ENCODE data around the gene DACT2. TPM values are rescaled to one million over a fixed set of nuclear protein-coding genes. Genes with fewer than 3 reads are reported as not detected.

Gene DACT2
- total and polyA plus RNA-seq, 12 donors, result 0.09 to 1.5 (median 0.65) TPM

- intact Hi-C loops (cut with DNase I), result no loop called here
- H3K4me1 ChIP-seq, result no peaks in the 10 kb centered on the region
- TF ChIP-seq CTCF (IDR thresholded peaks at IDR 0.05), result no peak
- H3K36me3 ChIP-seq, result no peaks in the 10 kb centered on the region
- no peaks in the 10 kb centered on the region for H3K9me3 ChIP-seq
- H3K27ac ChIP-seq, result no peak overlapping the region
- no peak overlapping the region for H3K4me3 ChIP-seq
- no peak for DNase-seq
- ATAC-seq, result peak in 4 of 8 donors; percentile 48 to 67 (median 62)
- WGBS, 2 donors, result 58 to 65% methylated on average over 5 of the region's 5 CpGs
- peaks cover 0 to 41% (median 8%) of the 10 kb centered on the region in 7 donors for H3K27me3 ChIP-seq
Observed at GRCh38 chr6:168302534-168302933, 17.0 kb downstream of the DACT2 start.

- no peak for DNase-seq
- intact Hi-C loops (cut with DNase I), result no loop called here
- Histone ChIP-seq H3K4me3 (no peak overlapping the region), H3K4me1 (no peaks in the 10 kb centered on the region), H3K27me3 (peaks cover 0 to 40% (median 8%) of the 10 kb centered on the region in 7 donors), H3K36me3 (no peaks in the 10 kb centered on the region), H3K27ac (no peak overlapping the region), H3K9me3 (no peaks in the 10 kb centered on the region)
- no peak for TF ChIP-seq CTCF (IDR thresholded peaks at IDR 0.05)
- peak in 1 of 8 donors; percentile 15 for ATAC-seq
- 55 to 60% methylated on average over 16 of the region's 16 CpGs for WGBS, 2 donors
Observed at GRCh38 chr6:168301648-168302398, 17.8 kb downstream of the DACT2 start.

- no peak for DNase-seq
- H3K4me1 ChIP-seq, result no peaks in the 10 kb centered on the region
- no peak for ATAC-seq
- peaks cover 0 to 38% (median 8%) of the 10 kb centered on the region in 7 donors for H3K27me3 ChIP-seq
- no peaks in the 10 kb centered on the region for H3K9me3 ChIP-seq
- no peaks in the 10 kb centered on the region for H3K36me3 ChIP-seq
- intact Hi-C loops (cut with DNase I), result no loop called here
- WGBS, 2 donors, result 77 to 78% methylated on average over 20 of the region's 20 CpGs
- no peak overlapping the region for H3K27ac ChIP-seq
- no peak for TF ChIP-seq CTCF (IDR thresholded peaks at IDR 0.05)
- no peak overlapping the region for H3K4me3 ChIP-seq
Observed at GRCh38 chr6:168300975-168301647, 18.5 kb downstream of the DACT2 start.

- Histone ChIP-seq H3K27me3 (peaks cover 0 to 35% (median 8%) of the 10 kb centered on the region in 7 donors), H3K4me3 (no peak overlapping the region), H3K36me3 (no peaks in the 10 kb centered on the region), H3K4me1 (no peaks in the 10 kb centered on the region), H3K27ac (no peak overlapping the region), H3K9me3 (no peaks in the 10 kb centered on the region)
- WGBS, 2 donors, result 84 to 87% methylated on average over 28 of the region's 28 CpGs
- ATAC-seq (no peak), DNase-seq (no peak)
- no peak for TF ChIP-seq CTCF (IDR thresholded peaks at IDR 0.05)
- intact Hi-C loops (cut with DNase I), result no loop called here
Observed at GRCh38 chr6:168299541-168300511, 19.8 kb downstream of the DACT2 start.
